T-helper 17 cell (primary cell): ENCODE data around the gene AGFG1. TPM values are rescaled to one million over a fixed set of nuclear protein-coding genes. Genes with fewer than 3 reads are reported as not detected.

Experiments used
- ATAC-seq: fragments of 150-1000 bp; cut with Tn5 transposase; 2 replicates; pipeline ENCODE4 v1.10.0; 2021; ENCODE audit warnings: mild to moderate bottlenecking, moderate library complexity
- DNase-seq, 3 donors: peaks; one replicate each; pipeline versions ENCODE4 v3.0.0 to v3.0.0-alpha.2; 2020 to 2021
- H3K9me3 ChIP-seq: one replicate; pipeline ENCODE4 v1.7.0; 2013; ENCODE audit warnings: low read length, mild to moderate bottlenecking; ENCODE audit not compliant: control insufficient read depth, poor library complexity, severe bottlenecking
- H3K27ac Mint-ChIP-seq: one replicate; pipeline ENCODE4 v1.8.0; 2022; ENCODE audit warnings: mild to moderate bottlenecking, moderate library complexity, mixed read lengths
- H3K27me3 Mint-ChIP-seq: one replicate; pipeline ENCODE4 v1.8.0; 2022; ENCODE audit warnings: mixed read lengths
- H3K36me3 Mint-ChIP-seq: one replicate; pipeline ENCODE4 v1.8.0; 2022; ENCODE audit warnings: low read depth, mixed read lengths
- H3K4me1 Mint-ChIP-seq: one replicate; pipeline ENCODE4 v1.8.0; 2022; ENCODE audit warnings: mild to moderate bottlenecking, mixed read lengths
- H3K4me3 Mint-ChIP-seq: one replicate; pipeline ENCODE4 v1.8.0; 2022; ENCODE audit warnings: mild to moderate bottlenecking, moderate library complexity, mixed read lengths
- total RNA-seq, 4 donors: library from RNA in 2 of 4; stranded (reverse) in 2 of 4; gene quantifications; one replicate each; pipeline ENCODE4 v1.2.3 and lab custom pipeline; 2022 to 2026

AGFG1 gene
- total RNA-seq, 2 donors from 2014 or later, result 66.6 to 68.3 TPM

DNA sequence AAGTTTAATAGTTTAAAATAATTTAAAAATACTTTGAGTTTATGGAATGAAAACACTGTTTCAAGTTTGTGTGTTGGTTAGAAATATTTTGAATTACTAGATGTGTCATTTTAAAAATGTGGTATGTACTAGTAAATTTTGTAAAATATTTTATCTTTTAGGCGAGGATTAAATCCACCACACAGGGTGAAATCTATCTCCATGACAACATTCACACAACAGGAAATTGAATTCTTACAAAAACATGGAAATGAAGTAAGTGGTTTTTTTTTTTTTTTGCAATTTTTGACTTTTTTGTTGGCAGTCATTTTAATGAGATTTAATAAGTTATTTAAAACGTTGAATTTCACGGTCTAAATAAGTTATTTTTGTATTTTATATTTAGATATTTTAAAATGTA is 19.4 kb downstream of the AGFG1 start:
- H3K9me3 ChIP-seq, result no peaks in the 10 kb centered on the region
- H3K36me3 Mint-ChIP-seq, result peaks cover 4% of the 10 kb centered on the region
- DNase-seq, result no peak
- no peak for ATAC-seq
- no peak overlapping the region for H3K4me3 Mint-ChIP-seq
- no peaks in the 10 kb centered on the region for H3K27me3 Mint-ChIP-seq
- peaks cover 24% of the 10 kb centered on the region for H3K4me1 Mint-ChIP-seq
- no peak overlapping the region for H3K27ac Mint-ChIP-seq

- Mint-ChIP-seq H3K27me3 (no peaks in the 10 kb centered on the region), H3K4me1 (peaks cover 16% of the 10 kb centered on the region), H3K36me3 (peaks cover 4% of the 10 kb centered on the region), H3K27ac (no peak overlapping the region), H3K4me3 (no peak overlapping the region)
- no peak for ATAC-seq
- H3K9me3 ChIP-seq, result no peaks in the 10 kb centered on the region
- no peak for DNase-seq
Measured at GRCh38 chr2:227493524-227493923, 21.6 kb downstream of the AGFG1 start.

DNA sequence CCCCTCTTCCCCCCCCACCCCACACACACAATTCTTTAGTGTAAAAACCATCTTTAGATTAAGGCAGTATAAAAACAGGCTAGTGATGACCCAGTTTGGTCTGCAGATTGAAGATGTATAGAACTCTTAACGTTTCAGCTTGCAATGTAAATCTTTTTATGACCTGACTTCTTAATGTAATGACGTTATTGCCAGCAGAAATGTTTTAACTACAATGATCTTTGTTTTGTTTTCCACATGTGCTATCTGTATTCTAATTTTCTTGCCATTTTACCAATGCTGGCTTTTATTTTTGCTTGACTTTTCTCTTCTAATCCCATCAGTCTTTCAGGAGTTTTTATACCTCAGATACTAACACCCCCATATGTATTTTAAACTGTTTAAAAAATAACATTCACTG is 25.2 kb downstream of the AGFG1 start:
- Mint-ChIP-seq H3K36me3 (peaks cover 4% of the 10 kb centered on the region), H3K27ac (no peak overlapping the region), H3K27me3 (no peaks in the 10 kb centered on the region), H3K4me1 (peaks cover 24% of the 10 kb centered on the region), H3K4me3 (no peak overlapping the region)
- ATAC-seq, result no peak
- DNase-seq, result no peak
- no peaks in the 10 kb centered on the region for H3K9me3 ChIP-seq

DNA sequence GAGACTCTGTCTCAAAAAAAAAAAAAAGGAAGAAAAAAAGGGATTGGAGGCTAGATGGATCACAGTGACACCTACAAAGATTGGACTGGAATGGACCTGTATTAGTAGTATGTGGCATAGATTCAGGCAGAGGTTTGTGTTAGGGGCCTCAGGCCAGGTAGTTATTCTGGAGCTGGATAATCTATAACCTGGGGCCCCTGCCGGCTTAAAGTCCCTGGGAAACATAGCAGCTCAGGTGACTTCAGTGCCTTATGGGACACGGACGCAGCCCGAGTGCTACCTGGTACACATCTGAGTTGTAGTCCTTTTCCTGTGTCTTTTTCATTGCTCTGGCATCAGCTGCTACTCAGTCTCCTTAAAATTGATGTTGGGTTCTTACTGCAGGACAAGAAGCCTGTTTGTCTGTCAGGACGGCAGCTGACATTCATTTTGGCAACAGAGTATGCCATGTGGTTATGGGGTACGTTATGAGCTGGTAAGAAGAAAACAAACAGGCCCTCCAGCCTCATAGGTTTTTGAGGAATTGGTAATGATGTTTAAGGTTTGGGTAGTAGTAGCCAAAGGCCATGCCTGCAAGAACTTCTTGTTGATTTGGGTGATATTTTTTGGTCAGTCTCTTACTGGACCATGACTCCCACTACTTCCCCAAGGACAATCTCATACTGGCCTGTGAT is 27.8 kb downstream of the AGFG1 start:
- H3K36me3 Mint-ChIP-seq, result no peaks in the 10 kb centered on the region

DNA sequence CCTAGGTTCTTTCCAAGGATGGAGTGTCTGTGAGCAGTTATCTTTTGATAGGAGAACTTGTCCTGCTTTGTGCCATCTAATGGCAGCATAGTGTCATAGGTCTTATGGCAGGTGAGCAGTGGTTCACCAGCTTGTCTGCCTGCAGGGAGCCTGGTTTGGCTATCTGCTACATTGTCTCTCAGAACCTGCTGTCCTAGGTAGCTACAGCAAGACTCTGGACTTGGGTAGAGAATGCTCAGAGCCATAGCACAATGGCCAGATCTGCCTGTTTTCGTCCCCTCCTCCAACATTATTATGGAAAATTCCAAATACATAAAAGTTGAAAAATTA is 28.3 kb downstream of the AGFG1 start:
- no peaks in the 10 kb centered on the region for H3K36me3 Mint-ChIP-seq
- DNase-seq, result no peak
- no peaks in the 10 kb centered on the region for H3K9me3 ChIP-seq
- H3K4me3 Mint-ChIP-seq, result no peak overlapping the region
- no peaks in the 10 kb centered on the region for H3K27me3 Mint-ChIP-seq
- H3K4me1 Mint-ChIP-seq, result peaks cover 35% of the 10 kb centered on the region
- no peak for ATAC-seq
- no peak overlapping the region for H3K27ac Mint-ChIP-seq

More for the DNA sequence above, 27.8 kb downstream of the AGFG1 start:
- H3K9me3 ChIP-seq, result no peaks in the 10 kb centered on the region
- no peaks in the 10 kb centered on the region for H3K27me3 Mint-ChIP-seq
- ATAC-seq (no peak), DNase-seq (no peak)
- H3K4me1 Mint-ChIP-seq, result peaks cover 31% of the 10 kb centered on the region
- H3K27ac Mint-ChIP-seq, result no peak overlapping the region
- H3K4me3 Mint-ChIP-seq, result no peak overlapping the region

DNA sequence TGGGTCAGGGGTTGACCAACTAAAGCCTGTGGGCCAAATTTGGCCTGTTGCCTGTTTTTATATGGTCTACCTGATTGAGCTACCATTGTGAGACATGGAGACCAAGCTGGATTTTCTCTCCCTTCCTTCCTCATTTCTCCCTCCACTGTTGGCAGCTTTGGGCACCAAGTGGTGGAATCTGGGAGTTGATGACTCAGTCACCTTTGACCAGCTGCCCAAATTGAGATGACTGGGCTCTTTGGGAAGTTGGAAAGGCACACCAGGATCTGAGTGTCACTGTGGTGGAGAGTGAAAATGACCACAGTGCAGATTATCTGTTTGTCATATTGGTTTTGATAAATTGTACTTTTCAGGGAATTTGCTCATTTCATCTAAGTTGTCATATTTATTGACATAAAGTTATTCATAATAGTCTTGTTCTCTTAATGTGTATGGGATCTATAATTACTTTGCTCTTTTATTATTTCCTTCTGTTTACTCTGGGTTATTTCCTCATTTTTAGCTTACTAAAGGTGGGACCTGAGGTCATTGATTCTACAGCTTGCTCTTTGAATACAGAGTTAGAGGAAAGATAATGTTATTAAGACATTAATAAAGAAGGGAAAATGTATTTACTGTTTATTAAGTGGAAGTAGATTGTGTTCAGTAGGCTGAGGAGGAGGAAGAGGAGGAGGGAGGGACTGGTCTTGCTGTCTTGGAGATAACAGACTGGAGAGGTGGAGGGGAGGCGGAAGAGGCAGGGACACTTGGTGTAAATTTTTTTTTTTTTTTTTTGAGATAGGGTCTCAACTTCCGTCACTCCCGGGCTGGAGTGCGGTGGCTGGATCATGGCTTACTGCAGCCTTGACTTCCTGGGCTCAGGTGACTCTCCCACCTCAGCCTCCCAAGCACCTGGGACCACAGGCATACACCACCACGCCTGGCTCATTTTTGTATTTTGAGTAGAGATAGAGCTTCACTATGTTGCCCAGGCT is 31.8 kb downstream of the AGFG1 start:
- Mint-ChIP-seq H3K27me3 (no peaks in the 10 kb centered on the region), H3K4me3 (no peak overlapping the region), H3K4me1 (peaks cover 54% of the 10 kb centered on the region), H3K27ac (no peak overlapping the region), H3K36me3 (no peaks in the 10 kb centered on the region)
- no peaks in the 10 kb centered on the region for H3K9me3 ChIP-seq
- DNase-seq (no peak), ATAC-seq (no peak)

GRCh38 chr2:227504700-227505099 is 32.7 kb downstream of the AGFG1 start:
- no peaks in the 10 kb centered on the region for H3K36me3 Mint-ChIP-seq
- peak overlapping the region; percentile 89 for H3K27ac Mint-ChIP-seq
- ATAC-seq (no peak), DNase-seq (no peak)
- H3K4me1 Mint-ChIP-seq, result peaks cover 53% of the 10 kb centered on the region
- peak overlapping the region; percentile 60 for H3K4me3 Mint-ChIP-seq
- no peaks in the 10 kb centered on the region for H3K9me3 ChIP-seq
- no peaks in the 10 kb centered on the region for H3K27me3 Mint-ChIP-seq

GRCh38 chr2:227506456-227506855 is 34.5 kb downstream of the AGFG1 start:
- Mint-ChIP-seq H3K4me3 (peak overlapping the region; percentile 59), H3K36me3 (no peaks in the 10 kb centered on the region), H3K4me1 (peaks cover 63% of the 10 kb centered on the region), H3K27me3 (no peaks in the 10 kb centered on the region), H3K27ac (peak overlapping the region; percentile 89)
- H3K9me3 ChIP-seq, result no peaks in the 10 kb centered on the region
- DNase-seq, result no peak
- peak; percentile 27 for ATAC-seq

- H3K27me3 Mint-ChIP-seq, result no peaks in the 10 kb centered on the region
- ATAC-seq (peak; percentile 12), DNase-seq (no peak)
- no peaks in the 10 kb centered on the region for H3K9me3 ChIP-seq
- no peaks in the 10 kb centered on the region for H3K36me3 Mint-ChIP-seq
- peak overlapping the region; percentile 32 for H3K27ac Mint-ChIP-seq
- H3K4me3 Mint-ChIP-seq, result no peak overlapping the region
- peaks cover 64% of the 10 kb centered on the region for H3K4me1 Mint-ChIP-seq
Measured at GRCh38 chr2:227507963-227508362, 36.0 kb downstream of the AGFG1 start.

GRCh38 chr2:227509076-227509475 is 37.1 kb downstream of the AGFG1 start:
- H3K27me3 Mint-ChIP-seq, result no peaks in the 10 kb centered on the region
- DNase-seq (no peak), ATAC-seq (no peak)
- no peaks in the 10 kb centered on the region for H3K9me3 ChIP-seq
- H3K4me1 Mint-ChIP-seq, result peaks cover 66% of the 10 kb centered on the region
- no peaks in the 10 kb centered on the region for H3K36me3 Mint-ChIP-seq
- peak overlapping the region; percentile 32 for H3K27ac Mint-ChIP-seq
- peak overlapping the region; percentile 25 for H3K4me3 Mint-ChIP-seq

DNA sequence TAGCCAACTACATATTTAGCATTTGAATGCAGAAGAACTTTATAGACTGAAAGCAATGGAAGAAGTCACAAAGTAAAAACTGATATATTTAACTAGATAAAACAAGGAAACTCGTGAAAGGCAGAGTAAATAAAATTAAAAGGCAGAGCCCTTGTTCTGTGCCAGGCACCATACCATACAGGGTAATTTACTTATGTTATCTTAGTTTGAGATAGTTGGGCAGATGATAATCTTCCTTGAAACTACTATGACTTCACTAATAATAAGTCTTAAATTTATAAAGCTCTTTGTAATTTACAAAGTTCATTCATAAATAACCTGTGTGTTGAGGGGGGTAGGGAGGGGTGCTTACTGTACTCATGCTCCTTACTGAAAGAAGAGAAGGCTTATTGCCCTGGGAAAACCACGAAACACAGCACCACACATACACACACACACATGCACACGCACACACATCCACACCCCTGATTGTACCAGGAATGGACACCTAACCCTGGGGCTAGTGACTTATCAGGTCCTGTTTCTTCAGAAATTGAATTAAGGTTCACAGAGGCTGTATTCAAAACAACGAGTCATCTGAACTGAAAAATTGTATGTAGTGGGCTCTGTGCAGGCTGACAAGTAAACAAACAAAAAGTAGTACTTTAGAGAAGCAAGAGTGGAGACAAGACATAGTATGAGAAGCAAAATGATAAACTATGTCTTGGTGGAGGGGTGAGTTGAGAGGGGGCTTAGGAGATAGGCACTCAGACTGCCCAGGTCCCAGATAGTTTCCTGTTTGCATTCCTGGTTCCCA is 38.1 kb downstream of the AGFG1 start:
- H3K36me3 Mint-ChIP-seq, result no peaks in the 10 kb centered on the region
- no peak overlapping the region for H3K27ac Mint-ChIP-seq
- H3K4me3 Mint-ChIP-seq, result no peak overlapping the region
- H3K9me3 ChIP-seq, result no peaks in the 10 kb centered on the region
- peaks cover 60% of the 10 kb centered on the region for H3K4me1 Mint-ChIP-seq
- ATAC-seq (no peak), DNase-seq (no peak)
- H3K27me3 Mint-ChIP-seq, result no peaks in the 10 kb centered on the region

- H3K9me3 ChIP-seq, result no peaks in the 10 kb centered on the region
- peaks cover 60% of the 10 kb centered on the region for H3K4me1 Mint-ChIP-seq
- DNase-seq (no peak), ATAC-seq (no peak)
- no peak overlapping the region for H3K27ac Mint-ChIP-seq
- peak overlapping the region; percentile 21 for H3K4me3 Mint-ChIP-seq
- peaks cover 4% of the 10 kb centered on the region for H3K36me3 Mint-ChIP-seq
- no peaks in the 10 kb centered on the region for H3K27me3 Mint-ChIP-seq
Measured at GRCh38 chr2:227510620-227510958, 38.6 kb downstream of the AGFG1 start.

GRCh38 chr2:227511239-227511930 is 39.4 kb downstream of the AGFG1 start:
- no peak overlapping the region for H3K27ac Mint-ChIP-seq
- peaks cover 5% of the 10 kb centered on the region for H3K36me3 Mint-ChIP-seq
- H3K4me1 Mint-ChIP-seq, result peaks cover 61% of the 10 kb centered on the region
- no peak overlapping the region for H3K4me3 Mint-ChIP-seq
- ATAC-seq (no peak), DNase-seq (no peak)
- no peaks in the 10 kb centered on the region for H3K9me3 ChIP-seq
- no peaks in the 10 kb centered on the region for H3K27me3 Mint-ChIP-seq
